ENCODE measurements around the gene ERFE.

DNA sequence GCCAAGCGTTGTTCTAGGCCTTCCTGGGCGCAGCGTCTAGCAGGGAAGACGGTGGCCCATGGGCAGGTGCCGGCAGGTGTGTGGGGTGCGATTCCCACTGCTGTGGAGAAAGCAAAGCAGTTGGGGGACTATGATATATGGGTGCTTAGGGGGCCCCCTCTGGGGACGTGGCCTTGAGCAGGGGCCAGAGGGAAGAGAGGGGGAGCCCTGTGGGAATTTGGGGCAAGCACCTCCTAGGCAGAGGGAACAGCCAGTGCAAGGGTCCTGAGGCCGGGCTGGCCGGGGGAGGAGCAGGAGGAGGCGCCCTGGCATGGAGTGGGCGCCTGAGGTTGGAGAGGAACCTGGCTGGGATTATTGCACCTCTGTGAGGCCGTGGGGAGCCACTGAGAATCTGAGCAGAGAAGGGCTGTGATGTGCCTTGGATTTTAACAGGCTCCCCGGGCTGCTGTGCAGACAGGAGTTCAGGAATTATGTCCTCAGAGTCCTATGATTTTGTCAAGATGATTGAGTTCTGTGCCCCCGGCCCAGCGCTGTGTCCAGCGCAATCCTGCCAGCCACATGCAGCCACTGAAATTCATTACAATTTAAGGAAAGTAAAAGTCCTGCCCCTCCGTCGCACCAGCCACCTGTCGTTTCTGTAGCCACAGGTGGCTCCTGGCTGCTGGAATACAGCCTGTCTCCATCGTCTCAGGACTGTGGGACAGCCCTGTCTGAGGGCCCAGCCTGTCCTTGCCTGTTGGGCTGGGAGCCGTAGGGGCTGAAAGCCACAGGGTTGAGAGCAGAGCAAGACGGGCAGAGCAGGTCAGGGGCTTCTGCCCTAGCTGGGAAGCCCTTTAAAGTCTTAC is 29.4 kb upstream of the ERFE start:
- TF ChIP-seq, protein P1, sequence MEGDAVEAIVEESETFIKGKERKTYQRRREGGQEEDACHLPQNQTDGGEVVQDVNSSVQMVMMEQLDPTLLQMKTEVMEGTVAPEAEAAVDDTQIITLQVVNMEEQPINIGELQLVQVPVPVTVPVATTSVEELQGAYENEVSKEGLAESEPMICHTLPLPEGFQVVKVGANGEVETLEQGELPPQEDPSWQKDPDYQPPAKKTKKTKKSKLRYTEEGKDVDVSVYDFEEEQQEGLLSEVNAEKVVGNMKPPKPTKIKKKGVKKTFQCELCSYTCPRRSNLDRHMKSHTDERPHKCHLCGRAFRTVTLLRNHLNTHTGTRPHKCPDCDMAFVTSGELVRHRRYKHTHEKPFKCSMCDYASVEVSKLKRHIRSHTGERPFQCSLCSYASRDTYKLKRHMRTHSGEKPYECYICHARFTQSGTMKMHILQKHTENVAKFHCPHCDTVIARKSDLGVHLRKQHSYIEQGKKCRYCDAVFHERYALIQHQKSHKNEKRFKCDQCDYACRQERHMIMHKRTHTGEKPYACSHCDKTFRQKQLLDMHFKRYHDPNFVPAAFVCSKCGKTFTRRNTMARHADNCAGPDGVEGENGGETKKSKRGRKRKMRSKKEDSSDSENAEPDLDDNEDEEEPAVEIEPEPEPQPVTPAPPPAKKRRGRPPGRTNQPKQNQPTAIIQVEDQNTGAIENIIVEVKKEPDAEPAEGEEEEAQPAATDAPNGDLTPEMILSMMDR (IDR thresholded peaks at IDR 0.05), result no peak
- TF ChIP-seq POLR2A (IDR thresholded peaks at IDR 0.05), result no peak
